HepG2 (cell line): ENCODE data around the gene WNT6. TPM values are rescaled to one million over a fixed set of nuclear protein-coding genes. Genes with fewer than 3 reads are reported as not detected.

Source experiments
- ATAC-seq: fragments of 200-7000 bp; cut with Tn5 transposase; 3 replicates; pipeline ENCODE4 v1.9.1; 2020; ENCODE audit warnings: mild to moderate bottlenecking, moderate library complexity
- BruUV-seq: library from RNA; stranded (reverse); fragments of 400-500 nt; replicated peaks from 2 replicates; lab custom pipeline; 2021; lab: Mats Ljungman, UMichigan
- CTCF ChIA-PET: fragments of 300-600 bp; formaldehyde crosslinking; extraction: SDS; loops from one replicate; lab custom pipeline; 2021; ENCODE audit warnings: low total read pairs, inconsistent platforms, low intra/inter-chr PET ratio; lab: Yijun Ruan, JAX
- POLR2A ChIA-PET: fragments of 350-600 bp; sonication (Branson Sonifier 250); formaldehyde crosslinking; loops from one replicate; lab custom pipeline; 2020; ENCODE audit warnings: antibody characterized with exemption, inconsistent platforms; lab: Yijun Ruan, JAX
- DNase-seq: peaks from one replicate; pipeline ENCODE4 v3.0.0-alpha.2; 2015; ENCODE audit warnings: low spot score
- FAIRE-seq: peaks from 3 replicates; lab custom pipeline; 2011; peaks lifted over from hg19 to GRCh38; lab: Jason Lieb, UNC
- H2AFZ ChIP-seq: one replicate; pipeline ENCODE4 v1.6.1; 2011; ENCODE audit warnings: low read length, inconsistent platforms
- H3K27ac ChIP-seq: fragments of 300-600 bp; 3 replicates; pipeline ENCODE4 v1.8.0; 2011; ENCODE audit warnings: mixed run types, mild to moderate bottlenecking, mixed read lengths, low read length, inconsistent platforms; ENCODE audit not compliant: insufficient read depth; ENCODE audit errors: extremely low read length
- H3K27me3 ChIP-seq, 2 experiments: fragments of 200-600 bp in 1 of 2; 2 replicates in 1 of 2; 3 replicates in 1 of 2; pipeline versions ENCODE4 v1.6.0 to v1.8.0; 2011; ENCODE audit warnings: low read length in 2 of 2, mild to moderate bottlenecking in 2 of 2, moderate library complexity in 2 of 2, inconsistent platforms in 1 of 2; ENCODE audit not compliant: insufficient read depth in 2 of 2, control insufficient read depth in 1 of 2
- H3K36me3 ChIP-seq, 2 experiments: fragments of 200-600 bp in 1 of 2; replicated peaks in 1 of 2; 2 replicates in 1 of 2; 3 replicates in 1 of 2; pipeline versions ENCODE4 v1.5.1 to v1.8.0; 2011; ENCODE audit warnings: low read length in 2 of 2, inconsistent platforms in 1 of 2; ENCODE audit not compliant: insufficient read depth in 2 of 2, control insufficient read depth in 1 of 2
- H3K4me1 ChIP-seq: 2 replicates; pipeline ENCODE4 v1.5.1; 2012; ENCODE audit warnings: low read length, inconsistent platforms; ENCODE audit not compliant: insufficient read depth
- H3K4me2 ChIP-seq: 2 replicates; pipeline ENCODE4 v1.6.0; 2011; ENCODE audit warnings: low read depth, low read length, inconsistent platforms
- H3K4me3 ChIP-seq, 3 experiments: fragments of 200-600 bp in 1 of 3; sonication (generic), shearing (Covaris generic) in 1 of 3; replicated peaks in 1 of 3; 2 replicates each; pipeline ENCODE4 v1.5.1; 2011 to 2016; ENCODE audit warnings: low read length in 3 of 3, inconsistent platforms in 2 of 3, low read depth in 2 of 3, mild to moderate bottlenecking in 2 of 3, control low read depth in 1 of 3, mixed read lengths in 1 of 3; ENCODE audit not compliant: insufficient read depth in 1 of 3
- H3K79me2 ChIP-seq: one replicate; pipeline ENCODE4 v1.6.1; 2011; ENCODE audit warnings: low read length, inconsistent platforms; ENCODE audit not compliant: insufficient read depth
- H3K9ac ChIP-seq: 2 replicates; pipeline ENCODE4 v1.6.0; 2011; ENCODE audit warnings: mild to moderate bottlenecking, low read depth, low read length, inconsistent platforms; ENCODE audit not compliant: insufficient read depth
- H3K9me3 ChIP-seq: 2 replicates; pipeline ENCODE4 v1.5.1; 2012; ENCODE audit warnings: mild to moderate bottlenecking, low read length
- H4K20me1 ChIP-seq: 2 replicates; pipeline ENCODE4 v1.6.0; 2011; ENCODE audit warnings: inconsistent platforms, mild to moderate bottlenecking, low read length, moderate library complexity; ENCODE audit not compliant: insufficient read depth
- FOXP1 ChIP-seq, 2 experiments: fragments of 450-650 bp in 1 of 2; IDR thresholded peaks; 2 replicates each; pipeline ENCODE4 v1.6.1; 2017 to 2018; ENCODE audit warnings: antibody characterized with exemption in 1 of 2
- LRRFIP1 ChIP-seq: sonication (generic); formaldehyde crosslinking; conservative IDR thresholded peaks from 2 replicates; pipeline ENCODE4 v1.4.0; 2020; ENCODE audit warnings: missing genetic modification reagents
- NFRKB ChIP-seq: fragments of 450-650 bp; IDR thresholded peaks from 2 replicates; pipeline ENCODE4 v1.6.1; 2017
- SOX13 ChIP-seq, 3 experiments: fragments of 450-650 bp in 1 of 3; sonication (generic) in 1 of 3; formaldehyde crosslinking in 1 of 3; IDR thresholded peaks in 2 of 3; conservative IDR thresholded peaks in 1 of 3; 2 replicates each; pipeline versions ENCODE4 v1.5.0 to v1.6.1; 2016 to 2020; ENCODE audit warnings: antibody characterized with exemption in 1 of 3, mild to moderate bottlenecking in 1 of 3, missing compliant biosample characterization in 1 of 3, missing genetic modification reagents in 1 of 3, moderate library complexity in 1 of 3
- SOX6 ChIP-seq, 2 experiments: fragments of 450-650 bp in 1 of 2; sonication (generic) in 1 of 2; formaldehyde crosslinking in 1 of 2; IDR thresholded peaks; 2 replicates each; pipeline versions ENCODE4 v1.4.0 to v1.6.1; 2017 to 2020; ENCODE audit warnings: antibody characterized with exemption in 1 of 2, mild to moderate bottlenecking in 1 of 2, missing genetic modification reagents in 1 of 2
- STAT5B ChIP-seq: sonication (generic); formaldehyde crosslinking; IDR thresholded peaks from 2 replicates; pipeline ENCODE4 v1.4.0; 2020; ENCODE audit warnings: missing genetic modification reagents
- ZC3H13 ChIP-seq: sonication (generic); formaldehyde crosslinking; IDR thresholded peaks from 2 replicates; pipeline ENCODE4 v1.8.1; 2023; ENCODE audit warnings: mild to moderate bottlenecking, missing genetic modification reagents, moderate library complexity
- WGBS: methylation state at CpG from one replicate; pipeline ENCODE4 v1.1.6; 2017; ENCODE audit warnings: low lambda C conversion rate; 5-methylcytosine and 5-hydroxymethylcytosine counted together
- in situ Hi-C: cut with HindIII; loops from 2 replicates; pipeline ENCODE4 v1.10.0; 2017; ENCODE audit warnings: low pct_unique_long_range_greater_than_20kb; ENCODE audit not compliant: extremely low pct_ligation_motif_present
- intact Hi-C: fragments of 100-400 bp; cut with micrococcal nuclease; formaldehyde crosslinking; loops from one replicate; pipeline ENCODE4 v1.10.0; 2022; ENCODE audit not compliant: unreplicated experiment
- polyA plus RNA-seq, 8 experiments: library from polyadenylated mRNA; depleted of rRNA in 3 of 8; stranded (reverse) in 7 of 8; unstranded in 1 of 8; fragments of >200 nt; fragmentation: Illumina TruSeq in 4 of 8; extraction: Trizol in 4 of 8; gene quantifications; 2 replicates each; pipeline versions ENCODE4 v1.2.1 to v1.2.3, GENCODE V29; 2011 to 2016; ENCODE audit warnings: low read depth in 4 of 8, missing spikeins in 1 of 8, mixed read lengths in 1 of 8; ENCODE audit not compliant: insufficient read depth in 1 of 8
- total RNA-seq, 5 experiments: library from RNA; depleted of rRNA; stranded (reverse); fragments of >200 nt; fragmentation: Illumina TruSeq; extraction: Trizol; gene quantifications; 2 replicates each; pipeline ENCODE4 v1.2.3, GENCODE V29; 2016; ENCODE audit warnings: low read depth in 1 of 5

WNT6 gene
- total and polyA plus RNA-seq, 2 of the 13 experiments (the other 11 are each of a cell fraction or from before 2014, with no cell fraction given) = 0.20 TPM; not detected in 1

- FAIRE-seq (no peak), ATAC-seq (no peak)
- H3K27ac ChIP-seq = no peak overlapping the region
- H3K36me3 ChIP-seq = no peaks in the 10 kb centered on the region
- ChIA-PET POLR2A (interaction anchor here (1.5 kb wide), 1 partner anchor 33 kb away, joined by 4 read pairs; no protein-coding TSS in a partner anchor), CTCF (interaction anchor here (2.1 to 2.6 kb wide), 2 partner anchors 21 to 23 kb away, joined by 9 to 58 read pairs; no protein-coding TSS in a partner anchor)
- H3K9me3 ChIP-seq = no peaks in the 10 kb centered on the region
- 5% methylated on average over 2 of the region's 2 CpGs for WGBS
- H3K4me3 ChIP-seq = no peak overlapping the region
- H3K4me2 ChIP-seq = no peak overlapping the region
- H3K27me3 ChIP-seq = peaks cover 22 to 93% of the 10 kb centered on the region in 2 experiments; a peak in 4 of 5 replicates
- peaks cover 3% of the 10 kb centered on the region; the same call in 1 of the 2 replicates for H4K20me1 ChIP-seq
- no TSS peak for BruUV-seq
- no peaks in the 10 kb centered on the region for H3K79me2 ChIP-seq
- no peak overlapping the region for H2AFZ ChIP-seq
- in situ Hi-C loops = no loop called here
- TF ChIP-seq ZC3H13 (CRISPR knock-in tag) (no peak), SOX6 (IDR thresholded peaks at IDR 0.05) (no peak), SOX6 (CRISPR knock-in tag; IDR thresholded peaks at IDR 0.05) (no peak), STAT5B (CRISPR knock-in tag) (no peak), SOX13 (IDR thresholded peaks at IDR 0.05) (no peak), SOX13 (CRISPR knock-in tag; conservative IDR thresholded peaks at IDR 0.05 in 1 of 2, IDR thresholded peaks at IDR 0.05 in 1 of 2) (no peak), NFRKB (no peak), FOXP1 (IDR thresholded peaks at IDR 0.05) (no peak), FOXP1 (CRISPR knock-in tag; IDR thresholded peaks at IDR 0.05) (no peak), LRRFIP1 (CRISPR knock-in tag) (no peak)
- TF ChIP-seq, all 625 proteins: peak for 0
- intact Hi-C loops = loop anchor here (1.0 kb wide), 1 partner anchor 23 kb away; no protein-coding TSS in a partner anchor
- H3K9ac ChIP-seq = no peak overlapping the region
- no peak for DNase-seq
- peaks cover 9% of the 10 kb centered on the region; the same call in 1 of the 2 replicates for H3K4me1 ChIP-seq
These were observed 16.2 kb downstream of the WNT6 start for GRCh38 chr2:218875692-218876246.
